Natural killer cell (primary cell): Measurements from ENCODE around the gene ITGB1BP1. TPM values are rescaled to one million over a fixed set of nuclear protein-coding genes. Genes with fewer than 3 reads are reported as not detected.

ENCODE experiments used
- ATAC-seq, 3 donors: fragments of 150-1000 bp in 2 of 3; fragments of 200-7000 bp in 1 of 3; cut with Tn5 transposase; 1 replicate in 1 of 3; 2 replicates in 2 of 3; pipeline ENCODE4 v1.10.0; 2021; ENCODE audit warnings: mild to moderate bottlenecking in 2 of 3, moderate library complexity in 2 of 3
- DNase-seq, 2 donors: peaks; one replicate each; pipeline versions ENCODE4 v3.0.0 to v3.0.0-alpha.2; 2013 to 2021; ENCODE audit warnings: mixed read lengths in 1 of 2
- H3K27ac ChIP-seq: one replicate; pipeline ENCODE4 v1.5.1; 2013; ENCODE audit warnings: mild to moderate bottlenecking, low read length
- H3K27me3 ChIP-seq: one replicate; pipeline ENCODE4 v1.6.1; 2013; ENCODE audit warnings: low read length; ENCODE audit not compliant: control insufficient read depth, insufficient read depth
- H3K36me3 ChIP-seq: one replicate; pipeline ENCODE4 v1.6.1; 2013; ENCODE audit warnings: low read length; ENCODE audit not compliant: control insufficient read depth, insufficient read depth
- H3K4me1 ChIP-seq: one replicate; pipeline ENCODE4 v1.6.1; 2013; ENCODE audit warnings: low read length; ENCODE audit not compliant: control insufficient read depth, insufficient read depth
- H3K4me3 ChIP-seq: one replicate; pipeline ENCODE4 v1.5.1; 2013; ENCODE audit warnings: low read length
- H3K9me3 ChIP-seq: one replicate; pipeline ENCODE4 v1.6.1; 2013; ENCODE audit warnings: low read length; ENCODE audit not compliant: control insufficient read depth, insufficient read depth
- H3K27ac Mint-ChIP-seq, 2 donors: one replicate each; pipeline ENCODE4 v1.8.0; 2022; ENCODE audit warnings: mild to moderate bottlenecking in 2 of 2, mixed read lengths in 2 of 2, moderate library complexity in 1 of 2
- H3K27me3 Mint-ChIP-seq, 2 donors: one replicate each; pipeline ENCODE4 v1.8.0; 2022; ENCODE audit warnings: low read depth in 2 of 2, mixed read lengths in 2 of 2
- H3K36me3 Mint-ChIP-seq: one replicate; pipeline ENCODE4 v1.8.0; 2022; ENCODE audit warnings: mixed read lengths
- H3K4me1 Mint-ChIP-seq, 2 donors: one replicate each; pipeline ENCODE4 v1.8.0; 2022; ENCODE audit warnings: mixed read lengths in 2 of 2
- H3K4me3 Mint-ChIP-seq: one replicate; pipeline ENCODE4 v1.8.0; 2022; ENCODE audit warnings: mild to moderate bottlenecking, moderate library complexity, mixed read lengths
- H3K9me3 Mint-ChIP-seq, 2 donors: one replicate each; pipeline ENCODE4 v1.8.0; 2022; ENCODE audit warnings: mixed read lengths in 2 of 2
- WGBS: methylation state at CpG from one replicate; pipeline ENCODE4 v1.1.7; 2013; ENCODE audit warnings: missing lambda C conversion rate; ENCODE audit not compliant: insufficient coverage; 5-methylcytosine and 5-hydroxymethylcytosine counted together
- intact Hi-C: fragments of 100-400 bp; cut with micrococcal nuclease; formaldehyde crosslinking; loops from one replicate; pipeline ENCODE4 v1.14.2; 2022
- total RNA-seq, 4 donors: library from RNA; stranded (reverse); fragments of 120-200 nt in 1 of 4; gene quantifications; one replicate each; pipeline versions ENCODE4 v1.2.3 to v1.2.4, GENCODE V29; 2013 to 2022
- TF ChIP-seq, protein P1 (sequence below): fragments of 200-600 bp; IDR thresholded peaks from one replicate; pipeline ENCODE4 v1.8.0; 2022; ENCODE audit warnings: antibody characterized with exemption

ITGB1BP1 gene
- total RNA-seq, 3 donors from 2014 or later (not counting 1 experiment from before 2014, with no cell fraction given): 66.9 to 114 (median 91.7) TPM

DNA sequence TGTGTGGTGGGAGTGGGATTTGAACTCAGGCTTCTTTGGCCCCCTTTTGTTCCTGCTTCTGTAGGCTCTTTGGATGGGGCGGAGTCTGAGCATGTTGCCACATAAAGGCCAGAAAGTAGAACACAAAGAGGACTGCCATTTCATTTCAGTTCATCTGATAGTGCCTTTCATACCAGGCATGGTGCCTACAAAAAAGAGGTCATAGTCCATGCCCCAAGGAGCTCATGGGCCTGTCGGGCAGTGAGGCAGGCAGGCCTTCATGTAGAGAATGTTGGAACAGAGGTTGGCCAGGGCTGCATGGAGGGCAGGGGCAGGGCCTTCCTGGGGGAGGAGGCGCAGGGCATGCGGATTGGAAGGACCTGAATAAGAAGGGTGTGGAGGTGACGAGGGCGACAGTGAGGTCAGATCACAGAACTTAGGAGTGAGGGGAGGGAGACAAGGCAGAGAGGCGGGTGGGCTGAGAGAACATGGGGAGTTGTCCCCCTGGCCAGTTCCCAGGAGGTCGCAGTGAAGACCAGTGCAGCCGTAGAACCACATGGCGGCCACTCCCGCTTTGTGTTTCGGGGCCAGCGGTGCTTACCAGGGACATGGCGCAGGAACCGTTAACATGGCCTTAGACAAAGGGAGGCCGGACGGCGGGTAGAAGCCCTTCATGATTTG lies 49.1 kb downstream of the ITGB1BP1 start:
- intact Hi-C loops: no loop called here
- no peaks in the 10 kb centered on the region for H3K4me1 Mint-ChIP-seq

DNA sequence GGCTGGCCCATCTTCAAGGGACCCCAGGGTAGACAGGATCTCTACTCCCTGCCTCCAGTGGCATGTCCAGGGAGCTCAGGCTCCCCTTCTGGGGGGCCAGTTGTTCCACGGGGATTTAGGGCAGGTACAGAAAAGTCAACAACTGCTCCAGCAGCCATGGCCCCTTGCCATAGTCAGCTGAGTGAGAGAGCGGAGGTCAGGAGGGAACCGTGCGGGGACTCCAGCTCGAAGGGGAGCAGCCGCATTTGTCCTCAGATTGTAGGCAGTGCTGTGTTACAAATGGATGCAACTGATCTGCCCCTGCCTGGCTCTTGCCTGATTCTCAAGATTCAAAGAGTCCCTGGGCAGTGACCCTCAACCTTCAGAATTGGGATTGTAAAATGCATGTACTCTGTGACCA lies 49.9 kb downstream of the ITGB1BP1 start:
- H3K27me3 ChIP-seq: no peaks in the 10 kb centered on the region
- ATAC-seq (no peak), DNase-seq (no peak)
- H3K36me3 ChIP-seq: no peaks in the 10 kb centered on the region
- Mint-ChIP-seq H3K9me3 (no peaks in the 10 kb centered on the region), H3K27ac (no peak overlapping the region), H3K4me1 (no peaks in the 10 kb centered on the region), H3K27me3 (peaks cover 0 to 3% of the 10 kb centered on the region in 2 donors), H3K36me3 (no peaks in the 10 kb centered on the region), H3K4me3 (no peak overlapping the region)
- no peaks in the 10 kb centered on the region for H3K9me3 ChIP-seq
- TF ChIP-seq, protein P1, sequence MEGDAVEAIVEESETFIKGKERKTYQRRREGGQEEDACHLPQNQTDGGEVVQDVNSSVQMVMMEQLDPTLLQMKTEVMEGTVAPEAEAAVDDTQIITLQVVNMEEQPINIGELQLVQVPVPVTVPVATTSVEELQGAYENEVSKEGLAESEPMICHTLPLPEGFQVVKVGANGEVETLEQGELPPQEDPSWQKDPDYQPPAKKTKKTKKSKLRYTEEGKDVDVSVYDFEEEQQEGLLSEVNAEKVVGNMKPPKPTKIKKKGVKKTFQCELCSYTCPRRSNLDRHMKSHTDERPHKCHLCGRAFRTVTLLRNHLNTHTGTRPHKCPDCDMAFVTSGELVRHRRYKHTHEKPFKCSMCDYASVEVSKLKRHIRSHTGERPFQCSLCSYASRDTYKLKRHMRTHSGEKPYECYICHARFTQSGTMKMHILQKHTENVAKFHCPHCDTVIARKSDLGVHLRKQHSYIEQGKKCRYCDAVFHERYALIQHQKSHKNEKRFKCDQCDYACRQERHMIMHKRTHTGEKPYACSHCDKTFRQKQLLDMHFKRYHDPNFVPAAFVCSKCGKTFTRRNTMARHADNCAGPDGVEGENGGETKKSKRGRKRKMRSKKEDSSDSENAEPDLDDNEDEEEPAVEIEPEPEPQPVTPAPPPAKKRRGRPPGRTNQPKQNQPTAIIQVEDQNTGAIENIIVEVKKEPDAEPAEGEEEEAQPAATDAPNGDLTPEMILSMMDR: no peak
- H3K27ac ChIP-seq: no peak overlapping the region
- no peaks in the 10 kb centered on the region for H3K4me1 ChIP-seq
- no peak overlapping the region for H3K4me3 ChIP-seq
- WGBS: 96% methylated on average over 6 of the region's 6 CpGs
- intact Hi-C loops: no loop called here

More for the DNA sequence above, 49.1 kb downstream of the ITGB1BP1 start:
- Mint-ChIP-seq H3K27ac (no peak overlapping the region), H3K9me3 (no peaks in the 10 kb centered on the region), H3K4me3 (no peak overlapping the region), H3K36me3 (no peaks in the 10 kb centered on the region), H3K27me3 (peaks cover 0 to 3% of the 10 kb centered on the region in 2 donors)
- H3K9me3 ChIP-seq: no peaks in the 10 kb centered on the region
- no peak overlapping the region for H3K4me3 ChIP-seq
- H3K27me3 ChIP-seq: no peaks in the 10 kb centered on the region
- ATAC-seq: no peak
- TF ChIP-seq, protein P1: no peak
- no peaks in the 10 kb centered on the region for H3K4me1 ChIP-seq
- no peaks in the 10 kb centered on the region for H3K36me3 ChIP-seq
- no peak for DNase-seq
- H3K27ac ChIP-seq: no peak overlapping the region
- WGBS: 93% methylated on average over 18 of the region's 18 CpGs

DNA sequence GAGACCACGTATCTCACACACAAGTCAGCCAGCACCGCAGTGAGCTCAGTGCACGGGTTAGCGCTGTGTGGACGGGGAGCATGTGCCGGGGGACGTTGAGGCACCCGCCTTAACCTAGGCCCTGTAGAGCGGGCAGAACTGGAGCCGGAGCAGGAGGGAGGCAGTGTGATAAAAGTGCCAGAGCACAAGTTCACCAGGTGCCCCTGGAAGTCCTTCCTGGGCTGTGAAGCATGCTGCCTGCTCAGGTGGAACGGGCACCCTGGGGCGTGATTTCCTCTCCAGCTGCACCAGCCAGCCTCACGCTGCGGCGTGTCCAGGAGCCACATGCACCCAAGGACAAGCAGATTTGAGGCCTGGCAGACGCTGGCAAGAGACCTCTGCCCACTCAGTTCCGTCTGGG lies 50.3 kb downstream of the ITGB1BP1 start:
- no peaks in the 10 kb centered on the region for H3K4me1 Mint-ChIP-seq
- no peaks in the 10 kb centered on the region for H3K4me1 ChIP-seq
- H3K27me3 Mint-ChIP-seq: peaks cover 0 to 3% of the 10 kb centered on the region in 2 donors
- 82% methylated on average over 17 of the region's 17 CpGs for WGBS
- DNase-seq (no peak), ATAC-seq (no peak)
- no peak overlapping the region for H3K4me3 ChIP-seq
- H3K36me3 ChIP-seq: no peaks in the 10 kb centered on the region
- no peaks in the 10 kb centered on the region for H3K9me3 Mint-ChIP-seq
- TF ChIP-seq, protein P1: no peak
- no peak overlapping the region for H3K27ac ChIP-seq
- intact Hi-C loops: no loop called here
- H3K36me3 Mint-ChIP-seq: no peaks in the 10 kb centered on the region
- H3K9me3 ChIP-seq: no peaks in the 10 kb centered on the region
- no peak overlapping the region for H3K4me3 Mint-ChIP-seq
- H3K27ac Mint-ChIP-seq: no peak overlapping the region
- H3K27me3 ChIP-seq: no peaks in the 10 kb centered on the region

DNA sequence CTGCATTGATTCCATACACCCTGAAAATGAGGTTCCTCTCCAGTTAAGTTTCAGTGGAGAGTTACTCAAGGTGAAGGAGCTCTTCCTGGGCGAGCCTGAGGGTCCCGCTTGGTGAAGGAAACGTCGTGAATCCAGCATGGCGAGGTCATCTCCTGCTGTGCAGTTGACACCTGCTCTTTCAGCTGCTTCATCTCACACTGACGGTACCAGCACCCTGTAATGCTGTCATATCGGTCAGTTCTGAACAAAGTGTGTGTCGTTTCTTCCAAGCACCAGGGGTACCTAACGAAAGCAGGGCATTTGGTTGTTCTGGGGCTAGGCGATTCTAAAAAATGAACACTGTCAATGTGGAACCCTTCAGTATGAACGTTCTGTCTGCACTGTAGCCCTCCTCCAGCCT lies 52.6 kb downstream of the ITGB1BP1 start:
- no peaks in the 10 kb centered on the region for H3K4me1 Mint-ChIP-seq
- no peaks in the 10 kb centered on the region for H3K4me1 ChIP-seq
- H3K4me3 ChIP-seq: no peak overlapping the region
- no peaks in the 10 kb centered on the region for H3K36me3 ChIP-seq
- WGBS: 88% methylated on average over 11 of the region's 11 CpGs
- H3K36me3 Mint-ChIP-seq: no peaks in the 10 kb centered on the region
- no peak overlapping the region for H3K4me3 Mint-ChIP-seq
- H3K9me3 ChIP-seq: no peaks in the 10 kb centered on the region
- no peak overlapping the region for H3K27ac ChIP-seq
- peaks cover 0 to 3% of the 10 kb centered on the region in 2 donors for H3K27me3 Mint-ChIP-seq
- ATAC-seq: no peak
- no peaks in the 10 kb centered on the region for H3K27me3 ChIP-seq
- no peak for DNase-seq
- TF ChIP-seq, protein P1: no peak
- no peak overlapping the region for H3K27ac Mint-ChIP-seq
- no peaks in the 10 kb centered on the region for H3K9me3 Mint-ChIP-seq
- intact Hi-C loops: no loop called here
